Skeletal muscle tissue (tissue), 4 donors: Measurements from ENCODE around the gene SMAD3. TPM values are rescaled to one million over a fixed set of nuclear protein-coding genes. Genes with fewer than 3 reads are reported as not detected.

Source experiments
- H3K27ac ChIP-seq: one replicate; pipeline ENCODE4 v1.7.0; 2013; ENCODE audit warnings: mild to moderate bottlenecking, low read depth, low read length, inconsistent platforms
- H3K27me3 ChIP-seq, 3 donors: one replicate each; pipeline ENCODE4 v1.7.0; 2013; ENCODE audit warnings: low read length in 3 of 3; ENCODE audit not compliant: control insufficient read depth in 3 of 3, insufficient read depth in 3 of 3
- H3K36me3 ChIP-seq, 3 donors: one replicate each; pipeline ENCODE4 v1.7.0; 2013; ENCODE audit warnings: low read length in 3 of 3; ENCODE audit not compliant: control insufficient read depth in 3 of 3, insufficient read depth in 3 of 3
- H3K4me1 ChIP-seq, 3 donors: one replicate each; pipeline ENCODE4 v1.7.0; 2013; ENCODE audit warnings: low read length in 3 of 3, mild to moderate bottlenecking in 3 of 3; ENCODE audit not compliant: control insufficient read depth in 3 of 3, insufficient read depth in 3 of 3
- H3K4me3 ChIP-seq, 3 donors: one replicate each; pipeline ENCODE4 v1.7.0; 2013; ENCODE audit warnings: low read length in 3 of 3
- H3K9ac ChIP-seq, 3 donors: one replicate each; pipeline ENCODE4 v1.7.0; 2013; ENCODE audit warnings: low read length in 3 of 3, mild to moderate bottlenecking in 3 of 3, moderate library complexity in 2 of 3, low read depth in 1 of 3
- H3K9me3 ChIP-seq, 3 donors: one replicate each; pipeline ENCODE4 v1.7.0; 2013; ENCODE audit warnings: low read length in 3 of 3; ENCODE audit not compliant: control insufficient read depth in 3 of 3
- total RNA-seq: library from RNA; depleted of rRNA; stranded (reverse); fragments of >200 nt; gene quantifications from one replicate; pipeline ENCODE4 v1.2.3, GENCODE V29; 2014
- donor health status: Osteomylitis.

The SMAD3 gene
- total RNA-seq, 1 donor from 2014 or later: 17.2 TPM

GRCh38 chr15:67189326-67190051, 124.1 kb downstream of the SMAD3 start:
- Histone ChIP-seq H3K4me1 (peaks cover 95 to 98% (median 96%) of the 10 kb centered on the region in 3 donors), H3K4me3 (peak overlapping the region in 2 of 3 donors; percentile 10 to 41), H3K36me3 (peaks cover 23 to 43% (median 42%) of the 10 kb centered on the region in 3 donors), H3K27me3 (no peaks in the 10 kb centered on the region), H3K9ac (peak overlapping the region; percentile 25 to 68 (median 48)), H3K27ac (peak overlapping the region; percentile 90), H3K9me3 (no peaks in the 10 kb centered on the region)

DNA sequence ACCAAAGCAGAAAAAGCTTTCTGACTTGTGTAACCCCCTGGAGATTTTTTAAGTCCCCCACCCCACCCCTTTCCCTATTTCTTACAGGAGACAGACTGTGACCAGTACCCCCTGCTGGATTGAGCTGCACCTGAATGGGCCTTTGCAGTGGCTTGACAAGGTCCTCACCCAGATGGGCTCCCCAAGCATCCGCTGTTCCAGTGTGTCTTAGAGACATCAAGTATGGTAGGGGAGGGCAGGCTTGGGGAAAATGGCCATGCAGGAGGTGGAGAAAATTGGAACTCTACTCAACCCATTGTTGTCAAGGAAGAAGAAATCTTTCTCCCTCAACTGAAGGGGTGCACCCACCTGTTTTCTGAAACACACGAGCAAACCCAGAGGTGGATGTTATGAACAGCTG, 124.9 kb downstream of the SMAD3 start:
- Histone ChIP-seq H3K27me3 (no peaks in the 10 kb centered on the region), H3K27ac (peak overlapping the region; percentile 90), H3K9me3 (no peaks in the 10 kb centered on the region), H3K4me1 (peaks cover 95 to 98% (median 96%) of the 10 kb centered on the region in 3 donors), H3K9ac (peak overlapping the region; percentile 17 to 68 (median 48)), H3K4me3 (no peak overlapping the region), H3K36me3 (peaks cover 16 to 37% (median 36%) of the 10 kb centered on the region in 3 donors)

- no peak overlapping the region for H3K4me3 ChIP-seq
- peaks cover 92 to 97% (median 96%) of the 10 kb centered on the region in 3 donors for H3K4me1 ChIP-seq
- peak overlapping the region; percentile 90 for H3K27ac ChIP-seq
- H3K9me3 ChIP-seq: no peaks in the 10 kb centered on the region
- no peak overlapping the region for H3K9ac ChIP-seq
- no peaks in the 10 kb centered on the region for H3K27me3 ChIP-seq
- H3K36me3 ChIP-seq: peaks cover 16 to 37% (median 34%) of the 10 kb centered on the region in 3 donors
Observed at GRCh38 chr15:67190813-67191212, 125.4 kb downstream of the SMAD3 start.

DNA sequence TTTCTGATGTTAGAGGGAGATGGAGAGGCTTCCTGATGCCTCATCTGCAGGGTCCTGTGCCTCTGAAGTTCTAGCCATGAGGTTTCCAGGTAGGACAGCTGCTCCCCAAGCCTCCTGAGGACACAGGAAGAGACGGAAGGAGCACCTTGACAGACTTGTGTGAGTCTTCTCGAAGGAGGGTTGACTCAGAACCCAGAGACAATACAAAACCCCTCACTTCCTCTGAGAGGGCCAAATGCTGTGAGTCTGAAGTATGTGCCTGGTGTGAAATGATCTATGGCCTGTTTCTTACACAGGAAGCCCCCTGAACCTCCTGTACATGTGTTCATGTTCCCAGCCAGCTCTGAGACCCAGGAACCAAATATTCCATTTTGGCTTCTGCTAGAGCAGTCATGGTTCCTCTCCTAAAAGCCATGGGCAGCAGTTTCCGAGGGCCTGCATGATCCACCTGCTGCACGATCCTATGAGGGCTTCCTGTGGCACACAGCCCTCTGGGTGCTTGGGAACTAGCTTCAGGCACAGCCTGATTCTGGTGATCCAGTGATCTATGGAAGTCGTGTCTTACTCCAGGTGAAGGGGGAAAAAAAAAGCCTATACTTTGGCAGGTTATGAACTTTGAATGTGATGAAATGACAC, 126.9 kb downstream of the SMAD3 start:
- Histone ChIP-seq H3K4me3 (no peak overlapping the region), H3K27me3 (no peaks in the 10 kb centered on the region), H3K36me3 (peaks cover 14 to 35% (median 28%) of the 10 kb centered on the region in 3 donors), H3K27ac (peak overlapping the region; percentile 90), H3K4me1 (peaks cover 84 to 97% (median 88%) of the 10 kb centered on the region in 3 donors), H3K9me3 (no peaks in the 10 kb centered on the region), H3K9ac (peak overlapping the region in 2 of 3 donors; percentile 29 to 61)

- H3K9me3 ChIP-seq: no peaks in the 10 kb centered on the region
- H3K27ac ChIP-seq: peak overlapping the region; percentile 90
- H3K36me3 ChIP-seq: peaks cover 5 to 27% (median 20%) of the 10 kb centered on the region in 3 donors
- peaks cover 81 to 97% (median 82%) of the 10 kb centered on the region in 3 donors for H3K4me1 ChIP-seq
- peak overlapping the region; percentile 40 to 61 (median 43) for H3K9ac ChIP-seq
- peak overlapping the region in 1 of 3 donors; percentile 14 for H3K4me3 ChIP-seq
- H3K27me3 ChIP-seq: no peaks in the 10 kb centered on the region
Observed at GRCh38 chr15:67193223-67193990, 128.0 kb downstream of the SMAD3 start.

- Histone ChIP-seq H3K36me3 (peaks cover 4 to 27% (median 18%) of the 10 kb centered on the region in 3 donors), H3K4me3 (peak overlapping the region in 2 of 3 donors; percentile 14 to 24), H3K9ac (peak overlapping the region in 2 of 3 donors; percentile 43 to 55), H3K9me3 (no peaks in the 10 kb centered on the region), H3K4me1 (peaks cover 80 to 97% (median 80%) of the 10 kb centered on the region in 3 donors), H3K27me3 (no peaks in the 10 kb centered on the region), H3K27ac (peak overlapping the region; percentile 90)
Observed at GRCh38 chr15:67194171-67195114, 129.0 kb downstream of the SMAD3 start.

GRCh38 chr15:67195305-67195704, 129.9 kb downstream of the SMAD3 start:
- Histone ChIP-seq H3K9me3 (no peaks in the 10 kb centered on the region), H3K4me3 (no peak overlapping the region), H3K4me1 (peaks cover 79 to 95% (median 79%) of the 10 kb centered on the region in 3 donors), H3K9ac (no peak overlapping the region), H3K27ac (peak overlapping the region; percentile 90), H3K27me3 (no peaks in the 10 kb centered on the region), H3K36me3 (peaks cover 4 to 26% (median 18%) of the 10 kb centered on the region in 3 donors)

DNA sequence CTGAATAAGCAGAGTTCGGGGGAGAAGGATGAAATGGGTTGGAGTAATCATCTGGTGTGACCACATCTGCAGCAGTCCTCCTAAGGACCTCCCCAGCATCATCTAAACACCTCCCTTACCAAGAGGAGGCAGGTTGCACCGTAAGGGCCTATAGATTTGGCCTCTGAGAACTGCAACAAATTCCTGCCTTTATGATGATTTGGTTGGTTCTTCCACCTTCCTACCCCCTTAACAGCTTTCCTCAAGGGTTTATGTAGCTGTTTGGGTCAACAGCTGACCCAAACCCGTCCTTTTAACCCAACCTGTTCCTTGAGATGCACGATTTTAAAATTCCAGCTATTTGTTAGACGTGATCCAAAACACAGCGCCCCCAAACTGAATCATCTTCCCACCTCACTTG, 130.8 kb downstream of the SMAD3 start:
- peaks cover 2 to 17% (median 11%) of the 10 kb centered on the region in 3 donors for H3K36me3 ChIP-seq
- peaks cover 77 to 94% (median 80%) of the 10 kb centered on the region in 3 donors for H3K4me1 ChIP-seq
- H3K9ac ChIP-seq: no peak overlapping the region
- H3K27ac ChIP-seq: peak overlapping the region; percentile 90
- no peaks in the 10 kb centered on the region for H3K9me3 ChIP-seq
- no peaks in the 10 kb centered on the region for H3K27me3 ChIP-seq
- H3K4me3 ChIP-seq: no peak overlapping the region
